Esophagus muscularis mucosa (tissue), 4 donors: ENCODE measurements around the gene AFTPH. TPM values are rescaled to one million over a fixed set of nuclear protein-coding genes. Genes with fewer than 3 reads are reported as not detected.

ENCODE experiments used
- DNase-seq: peaks from one replicate; pipeline ENCODE4 v3.0.0-alpha.2; 2017; ENCODE audit errors: extremely low spot score
- H3K27ac ChIP-seq, 4 donors: fragments of 200-600 bp; sonication (generic); replicated peaks in 1 of 4; 1 replicate in 3 of 4; 2 replicates in 1 of 4; pipeline ENCODE4 v1.5.1; 2016 to 2019; ENCODE audit warnings: mild to moderate bottlenecking in 1 of 4
- H3K27me3 ChIP-seq, 4 donors: fragments of 200-600 bp; sonication (generic); one replicate each; pipeline versions ENCODE4 v1.5.1 to v1.6.0; 2016 to 2019
- H3K36me3 ChIP-seq, 4 donors: fragments of 200-600 bp; sonication (generic); one replicate each; pipeline ENCODE4 v1.5.1; 2016 to 2019
- H3K4me1 ChIP-seq, 4 donors: fragments of 200-600 bp; sonication (generic); one replicate each; pipeline ENCODE4 v1.5.1; 2016 to 2019
- H3K4me3 ChIP-seq, 4 donors: fragments of 200-600 bp; sonication (generic); 1 replicate in 2 of 4; 2 replicates in 2 of 4; pipeline ENCODE4 v1.5.1; 2016 to 2019; ENCODE audit warnings: mild to moderate bottlenecking in 4 of 4, moderate library complexity in 1 of 4
- H3K9me3 ChIP-seq, 4 donors: fragments of 200-600 bp; sonication (generic); 1 replicate in 3 of 4; 2 replicates in 1 of 4; pipeline ENCODE4 v1.5.1; 2016 to 2019
- EP300 ChIP-seq: sonication (generic); formaldehyde crosslinking; IDR thresholded peaks from one replicate; pipeline ENCODE4 v1.6.1; 2017; ENCODE audit warnings: antibody characterized with exemption
- POLR2A ChIP-seq: fragments of 450-650 bp; IDR thresholded peaks from one replicate; pipeline ENCODE4 v1.6.1; 2017; ENCODE audit warnings: antibody characterized with exemption, moderate library complexity, mild to moderate bottlenecking, low read depth
- POLR2AphosphoS5 ChIP-seq, 2 donors: sonication (generic); formaldehyde crosslinking; IDR thresholded peaks; one replicate each; pipeline ENCODE4 v1.6.1; 2017; ENCODE audit warnings: antibody characterized with exemption in 2 of 2
- WGBS: methylation state at CpG from one replicate; pipeline ENCODE4 v1.1.5; 2018; 5-methylcytosine and 5-hydroxymethylcytosine counted together
- intact Hi-C: fragments of 100-400 bp; cut with DNase I; formaldehyde crosslinking; loops from one replicate; pipeline ENCODE4 v1.15.1; 2023
- total RNA-seq, 4 donors: library from RNA; depleted of rRNA; stranded (reverse); fragments of >200 nt; gene quantifications; one replicate each; pipeline versions ENCODE4 v1.1.0 to v1.2.1, GENCODE V29; 2016
- TF ChIP-seq, protein P1 (sequence below), 3 experiments: fragments of 200-600 bp in 2 of 3; fragments of 450-650 bp in 1 of 3; sonication (generic) in 2 of 3; IDR thresholded peaks; one replicate each; pipeline ENCODE4 v1.5.1; 2017 to 2019; ENCODE audit warnings: antibody characterized with exemption in 3 of 3, mild to moderate bottlenecking in 2 of 3, moderate library complexity in 1 of 3

The AFTPH gene
- total RNA-seq, 4 donors from 2014 or later: 27.5 to 36.1 (median 35.7) TPM

DNA sequence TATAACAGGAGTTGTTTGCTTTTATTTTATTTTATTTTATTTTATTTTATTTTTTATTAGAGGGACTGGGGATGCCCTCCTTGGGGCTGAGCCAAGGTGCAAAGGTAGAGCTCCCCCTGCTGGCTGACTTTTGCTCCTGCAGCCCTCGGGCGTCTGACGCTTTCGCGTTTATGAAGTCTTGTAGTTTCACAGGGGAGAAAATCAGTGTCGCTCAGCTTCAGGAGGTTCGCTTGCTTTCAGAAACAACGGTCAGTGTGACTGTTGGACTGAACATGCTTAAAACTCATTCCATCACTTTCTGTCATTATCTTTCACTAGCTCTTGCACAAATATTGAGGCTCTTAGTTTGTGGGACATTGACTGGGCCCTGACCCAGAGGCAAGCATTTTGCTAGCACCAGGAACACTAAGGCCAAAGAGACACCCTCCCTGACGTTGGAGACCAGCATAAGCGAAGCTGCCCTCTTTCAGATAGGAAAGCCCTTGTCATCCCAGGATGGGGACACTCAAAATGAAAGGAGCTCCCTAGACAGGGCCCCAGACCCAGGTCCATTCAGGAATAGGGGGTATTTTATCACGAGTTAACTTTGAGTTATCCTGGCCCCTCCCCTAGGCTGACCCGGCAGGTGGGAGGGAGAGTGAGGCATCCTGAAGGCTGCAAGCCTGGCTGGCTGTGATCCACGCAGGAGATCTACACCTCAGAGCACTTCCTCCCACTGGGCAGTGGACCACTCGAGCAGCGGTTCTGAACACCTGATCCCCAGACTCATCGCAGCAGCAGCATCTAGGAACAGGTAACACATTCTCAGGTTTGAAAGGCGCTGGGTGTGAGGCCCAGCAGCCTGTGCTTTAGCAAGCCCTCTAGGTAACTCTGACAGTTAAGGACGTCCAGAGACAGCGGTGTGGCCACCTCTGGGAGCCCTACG lies 35.8 kb upstream of the AFTPH start:
- H3K4me3 ChIP-seq: no peak overlapping the region

DNA sequence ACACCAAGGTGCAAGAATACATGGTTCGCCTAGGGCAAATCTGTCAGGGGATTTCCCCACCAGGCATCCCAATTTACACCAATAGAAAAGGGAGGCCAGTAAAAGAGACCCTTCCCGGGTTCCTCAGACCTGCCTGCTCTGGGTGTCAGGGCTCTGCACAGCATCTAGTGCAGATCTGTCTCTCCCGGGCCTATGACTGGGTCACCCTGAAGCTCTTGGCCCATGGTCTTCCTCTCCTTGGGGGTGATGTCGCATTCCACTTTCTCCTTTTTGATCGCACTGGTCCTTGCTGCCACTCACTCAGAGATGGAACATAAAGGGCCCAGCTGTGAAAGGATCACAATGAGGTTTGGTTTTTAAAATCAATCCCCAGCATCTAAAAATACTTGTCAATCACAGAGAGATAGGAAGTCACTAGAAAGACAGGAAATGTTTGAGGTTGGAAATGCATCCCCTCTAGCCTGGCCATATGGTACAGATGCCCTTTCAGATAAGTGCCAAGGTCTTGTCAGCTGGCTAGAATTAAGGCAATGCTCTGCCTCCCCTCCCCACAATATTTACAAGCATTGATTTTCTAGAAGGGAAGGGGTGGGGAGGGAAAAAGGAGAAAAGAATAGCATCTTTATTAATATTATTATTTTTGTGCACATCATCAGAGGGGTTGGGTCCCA lies 34.9 kb upstream of the AFTPH start:
- TF ChIP-seq POLR2AphosphoS5 (IDR thresholded peaks at IDR 0.05): no peak
- no peak for TF ChIP-seq POLR2A
- TF ChIP-seq EP300: no peak
- TF ChIP-seq, protein P1, sequence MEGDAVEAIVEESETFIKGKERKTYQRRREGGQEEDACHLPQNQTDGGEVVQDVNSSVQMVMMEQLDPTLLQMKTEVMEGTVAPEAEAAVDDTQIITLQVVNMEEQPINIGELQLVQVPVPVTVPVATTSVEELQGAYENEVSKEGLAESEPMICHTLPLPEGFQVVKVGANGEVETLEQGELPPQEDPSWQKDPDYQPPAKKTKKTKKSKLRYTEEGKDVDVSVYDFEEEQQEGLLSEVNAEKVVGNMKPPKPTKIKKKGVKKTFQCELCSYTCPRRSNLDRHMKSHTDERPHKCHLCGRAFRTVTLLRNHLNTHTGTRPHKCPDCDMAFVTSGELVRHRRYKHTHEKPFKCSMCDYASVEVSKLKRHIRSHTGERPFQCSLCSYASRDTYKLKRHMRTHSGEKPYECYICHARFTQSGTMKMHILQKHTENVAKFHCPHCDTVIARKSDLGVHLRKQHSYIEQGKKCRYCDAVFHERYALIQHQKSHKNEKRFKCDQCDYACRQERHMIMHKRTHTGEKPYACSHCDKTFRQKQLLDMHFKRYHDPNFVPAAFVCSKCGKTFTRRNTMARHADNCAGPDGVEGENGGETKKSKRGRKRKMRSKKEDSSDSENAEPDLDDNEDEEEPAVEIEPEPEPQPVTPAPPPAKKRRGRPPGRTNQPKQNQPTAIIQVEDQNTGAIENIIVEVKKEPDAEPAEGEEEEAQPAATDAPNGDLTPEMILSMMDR (IDR thresholded peaks at IDR 0.05): no peak
- H3K27me3 ChIP-seq: no peaks in the 10 kb centered on the region
- DNase-seq: no peak
- intact Hi-C loops: loop anchor here (5.0 kb wide), 1 partner anchor 437 kb away; no protein-coding TSS in a partner anchor
- peaks cover 8 to 30% (median 24%) of the 10 kb centered on the region in 4 donors for H3K4me1 ChIP-seq
- 81% methylated on average over 5 of the region's 5 CpGs for WGBS
- no peaks in the 10 kb centered on the region for H3K9me3 ChIP-seq
- H3K4me3 ChIP-seq: no peak overlapping the region
- no peak overlapping the region for H3K27ac ChIP-seq
- H3K36me3 ChIP-seq: no peaks in the 10 kb centered on the region

More for the DNA sequence above, 35.8 kb upstream of the AFTPH start:
- intact Hi-C loops: loop anchor here (1.0 to 5.0 kb wide), 2 partner anchors 157 to 436 kb away; no protein-coding TSS in a partner anchor
- WGBS: 57% methylated on average over 17 of the region's 20 CpGs
- H3K36me3 ChIP-seq: no peaks in the 10 kb centered on the region
- no peaks in the 10 kb centered on the region for H3K9me3 ChIP-seq
- no peak overlapping the region for H3K27ac ChIP-seq
- H3K27me3 ChIP-seq: no peaks in the 10 kb centered on the region
- DNase-seq: no peak
- peaks cover 8 to 30% (median 24%) of the 10 kb centered on the region in 4 donors for H3K4me1 ChIP-seq
- TF ChIP-seq POLR2AphosphoS5 (IDR thresholded peaks at IDR 0.05): no peak
- TF ChIP-seq, protein P1 (IDR thresholded peaks at IDR 0.05): peak; percentile 93 to 97 (median 94)

DNA sequence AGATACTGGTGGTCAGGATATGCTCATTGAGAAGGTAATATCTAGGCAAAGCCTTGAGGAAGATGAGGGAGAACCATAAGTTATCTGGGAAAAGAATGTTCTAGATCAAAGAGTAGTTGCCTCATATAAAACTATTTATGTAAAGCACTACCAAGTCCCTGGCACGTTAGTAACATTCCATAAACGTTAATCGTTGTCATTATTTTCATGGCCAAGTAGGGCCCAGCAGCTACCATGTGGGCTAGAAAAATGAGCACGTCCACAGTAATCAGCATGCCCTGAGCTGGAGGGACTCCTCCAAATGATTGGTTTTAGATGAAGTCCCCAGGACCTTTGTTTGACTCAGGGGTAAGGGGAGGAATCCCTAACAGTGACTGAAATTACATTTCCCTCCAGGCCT lies 32.7 kb upstream of the AFTPH start:
- no peak overlapping the region for H3K4me3 ChIP-seq
- H3K4me1 ChIP-seq: peaks cover 5 to 16% (median 11%) of the 10 kb centered on the region in 4 donors
- H3K9me3 ChIP-seq: no peaks in the 10 kb centered on the region
- H3K27me3 ChIP-seq: no peaks in the 10 kb centered on the region
- no peak for DNase-seq
- no peak overlapping the region for H3K27ac ChIP-seq
- intact Hi-C loops: no loop called here
- 69% methylated on average over 4 of the region's 4 CpGs for WGBS
- H3K36me3 ChIP-seq: no peaks in the 10 kb centered on the region
- TF ChIP-seq, protein P1 (IDR thresholded peaks at IDR 0.05): no peak
- TF ChIP-seq POLR2AphosphoS5 (IDR thresholded peaks at IDR 0.05) (no peak), EP300 (no peak), POLR2A (no peak)

DNA sequence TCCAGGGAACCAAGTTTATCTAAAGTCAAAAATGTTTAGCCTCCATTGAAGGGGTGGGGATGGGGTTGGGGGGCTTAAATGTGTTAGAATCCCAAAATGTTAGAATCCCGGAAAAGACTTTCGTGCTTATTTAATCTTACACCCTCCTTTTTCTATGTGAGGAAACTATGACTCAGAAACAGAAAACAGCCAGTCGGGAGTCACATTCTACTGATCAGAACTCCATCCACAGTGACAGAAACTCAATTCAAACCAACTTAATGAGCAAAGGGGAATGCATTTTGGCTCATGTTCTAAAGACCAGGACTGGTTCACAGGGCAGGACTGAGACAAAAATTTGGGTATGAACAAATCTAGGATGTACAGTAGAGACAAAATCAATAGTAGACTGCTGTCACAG lies 31.9 kb upstream of the AFTPH start:
- Histone ChIP-seq H3K36me3 (no peaks in the 10 kb centered on the region), H3K27ac (no peak overlapping the region), H3K4me3 (no peak overlapping the region), H3K4me1 (peaks cover 5 to 16% (median 11%) of the 10 kb centered on the region in 4 donors), H3K9me3 (no peaks in the 10 kb centered on the region), H3K27me3 (no peaks in the 10 kb centered on the region)
- 68% methylated on average over 3 of the region's 3 CpGs for WGBS
- TF ChIP-seq POLR2A (no peak), POLR2AphosphoS5 (IDR thresholded peaks at IDR 0.05) (no peak), EP300 (no peak)
- TF ChIP-seq, protein P1 (IDR thresholded peaks at IDR 0.05): no peak
- intact Hi-C loops: no loop called here
- DNase-seq: no peak
